GM12873 (cell line): ENCODE data around the gene UROC1.

Experiments
- TF ChIP-seq, protein P1 (sequence below): IDR thresholded peaks from 2 replicates; pipeline ENCODE4 v1.5.1; 2012; ENCODE audit warnings: low read depth, mild to moderate bottlenecking, moderate library complexity, low read length, control low read depth; ENCODE audit not compliant: insufficient read depth; ENCODE audit errors: missing control alignments

UROC1 gene

GRCh38 chr3:126454437-126455198 is 63.0 kb downstream of the UROC1 start:
- TF ChIP-seq, protein P1, sequence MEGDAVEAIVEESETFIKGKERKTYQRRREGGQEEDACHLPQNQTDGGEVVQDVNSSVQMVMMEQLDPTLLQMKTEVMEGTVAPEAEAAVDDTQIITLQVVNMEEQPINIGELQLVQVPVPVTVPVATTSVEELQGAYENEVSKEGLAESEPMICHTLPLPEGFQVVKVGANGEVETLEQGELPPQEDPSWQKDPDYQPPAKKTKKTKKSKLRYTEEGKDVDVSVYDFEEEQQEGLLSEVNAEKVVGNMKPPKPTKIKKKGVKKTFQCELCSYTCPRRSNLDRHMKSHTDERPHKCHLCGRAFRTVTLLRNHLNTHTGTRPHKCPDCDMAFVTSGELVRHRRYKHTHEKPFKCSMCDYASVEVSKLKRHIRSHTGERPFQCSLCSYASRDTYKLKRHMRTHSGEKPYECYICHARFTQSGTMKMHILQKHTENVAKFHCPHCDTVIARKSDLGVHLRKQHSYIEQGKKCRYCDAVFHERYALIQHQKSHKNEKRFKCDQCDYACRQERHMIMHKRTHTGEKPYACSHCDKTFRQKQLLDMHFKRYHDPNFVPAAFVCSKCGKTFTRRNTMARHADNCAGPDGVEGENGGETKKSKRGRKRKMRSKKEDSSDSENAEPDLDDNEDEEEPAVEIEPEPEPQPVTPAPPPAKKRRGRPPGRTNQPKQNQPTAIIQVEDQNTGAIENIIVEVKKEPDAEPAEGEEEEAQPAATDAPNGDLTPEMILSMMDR, result no peak

GRCh38 chr3:126454025-126454424 is 63.5 kb downstream of the UROC1 start:
- TF ChIP-seq, protein P1, result no peak

DNA sequence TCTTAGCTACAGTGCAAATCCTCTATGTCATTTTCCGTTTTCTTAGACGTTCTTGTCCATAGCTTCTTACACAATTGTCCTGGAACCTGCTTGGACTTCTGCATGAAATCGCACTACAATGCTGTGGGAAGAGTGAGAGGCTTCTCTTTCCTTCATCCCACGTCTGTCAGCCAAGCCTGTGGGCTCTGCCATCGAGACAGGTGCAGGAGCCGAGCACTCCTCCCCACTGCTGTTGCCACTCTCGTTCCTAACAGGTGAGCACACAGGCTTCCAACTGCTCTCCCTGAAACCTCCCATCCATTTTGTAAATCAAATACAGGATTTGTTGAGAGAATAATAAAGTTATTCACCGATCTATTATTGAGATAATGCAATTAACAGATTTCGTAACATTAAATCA is 65.4 kb downstream of the UROC1 start:
- TF ChIP-seq, protein P1, result no peak

DNA sequence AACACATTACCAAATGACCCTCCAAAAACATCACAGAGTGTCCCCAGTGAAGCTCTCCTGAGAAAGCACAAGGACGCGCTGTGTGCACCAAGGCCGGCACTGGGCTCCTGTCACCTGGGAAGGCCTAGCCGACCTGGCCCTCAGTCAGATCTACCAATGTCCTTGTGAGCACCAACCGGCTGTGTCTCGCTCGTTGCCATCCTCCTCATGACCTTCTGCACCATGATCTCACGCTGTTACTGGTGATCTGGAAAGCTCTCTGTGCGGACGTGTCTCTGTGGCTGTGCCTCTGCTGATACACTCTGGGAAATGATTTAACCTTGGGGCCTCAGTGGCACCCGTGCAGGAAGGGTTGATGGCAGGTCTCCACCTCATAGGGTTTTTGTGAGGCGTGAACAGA is 66.1 kb downstream of the UROC1 start:
- TF ChIP-seq, protein P1, result no peak

GRCh38 chr3:126450744-126451143 is 66.8 kb downstream of the UROC1 start:
- TF ChIP-seq, protein P1, result no peak

GRCh38 chr3:126450219-126450618 is 67.4 kb downstream of the UROC1 start:
- TF ChIP-seq, protein P1, result no peak

DNA sequence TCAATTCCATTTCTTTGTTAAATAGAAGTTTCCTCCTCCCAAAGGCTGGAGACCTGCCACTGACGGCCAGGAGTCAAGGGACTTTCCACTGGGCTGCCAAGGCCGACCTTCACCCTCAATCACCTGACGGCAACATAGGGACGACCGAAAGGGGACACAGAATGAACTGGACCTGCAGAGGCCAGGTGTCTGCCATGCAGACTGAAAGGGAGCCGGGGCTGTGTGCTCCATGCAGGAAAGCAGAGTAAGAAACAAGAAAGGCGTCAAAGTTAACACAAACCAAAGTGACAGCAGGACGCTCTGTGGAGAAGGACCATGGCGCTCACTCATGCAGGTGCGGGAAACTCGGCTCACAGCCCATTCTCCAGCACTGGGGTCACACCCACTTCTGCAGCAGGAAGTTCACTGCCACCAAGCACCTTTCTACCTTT is 67.9 kb downstream of the UROC1 start:
- TF ChIP-seq, protein P1, result no peak
